RWPE1 (cell line): ENCODE data around the gene SERHL2.
A peak's percentile ranks its signal among the peaks of the same experiment; 100 is the strongest.
"Not testable (repeated sequence)": the region's sequence is repeated elsewhere in the genome, so short reads cannot be mapped to it uniquely, and the experiment has no call there.

ENCODE experiments used
- CTCF ChIA-PET: fragments of 350-600 bp; sonication (Branson Sonifier 250); formaldehyde crosslinking; extraction: SDS; loops from one replicate; lab custom pipeline; 2021; lab: Yijun Ruan, JAX
- POLR2A ChIA-PET: fragments of 400-600 bp; formaldehyde crosslinking; extraction: SDS; loops from one replicate; lab custom pipeline; 2020; ENCODE audit warnings: antibody characterized with exemption; ENCODE audit not compliant: low non-redundant PET; lab: Yijun Ruan, JAX
- DNase-seq: peaks from one replicate; pipeline ENCODE4 v3.0.0; 2012; ENCODE audit warnings: low spot score
- H3K27ac ChIP-seq: fragments of 450-650 bp; 2 replicates; pipeline ENCODE4 v1.5.1; 2017
- TF ChIP-seq, protein P1 (sequence below): fragments of 450-650 bp; conservative IDR thresholded peaks from 2 replicates; pipeline ENCODE4 v1.5.1; 2017; ENCODE audit warnings: low read depth, mild to moderate bottlenecking

The SERHL2 gene

DNA sequence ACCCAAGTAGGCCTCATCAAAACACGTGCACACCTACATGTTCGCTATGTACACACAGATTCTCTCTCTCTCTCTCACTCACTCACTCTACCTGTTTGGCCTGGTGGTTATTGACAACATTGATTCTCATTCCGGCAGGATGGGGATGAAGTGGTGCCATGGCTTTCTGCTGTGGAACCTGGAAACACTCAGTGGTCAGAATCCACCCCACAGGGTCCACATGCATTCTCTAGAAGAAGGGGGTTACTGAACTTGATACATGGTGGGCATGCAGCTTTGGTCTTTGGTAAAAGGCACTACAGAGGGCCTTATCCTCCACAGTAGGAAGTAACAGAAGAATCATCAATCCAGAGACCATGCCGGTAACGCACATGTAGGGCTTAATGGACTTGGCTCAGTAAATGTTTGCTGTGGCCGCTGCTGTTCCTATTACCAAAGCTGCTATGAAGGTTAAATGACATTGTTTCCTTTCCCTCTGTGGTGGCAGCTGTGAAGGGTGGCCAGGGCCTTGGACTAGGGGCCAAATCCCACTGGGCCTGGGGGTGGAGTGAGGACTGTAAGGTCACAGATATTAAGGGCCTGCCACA lies 48.2 kb downstream of the SERHL2 start:
- POLR2A ChIA-PET, result no interaction called here
- CTCF ChIA-PET, result no interaction called here
- no peak for DNase-seq
- TF ChIP-seq, protein P1, sequence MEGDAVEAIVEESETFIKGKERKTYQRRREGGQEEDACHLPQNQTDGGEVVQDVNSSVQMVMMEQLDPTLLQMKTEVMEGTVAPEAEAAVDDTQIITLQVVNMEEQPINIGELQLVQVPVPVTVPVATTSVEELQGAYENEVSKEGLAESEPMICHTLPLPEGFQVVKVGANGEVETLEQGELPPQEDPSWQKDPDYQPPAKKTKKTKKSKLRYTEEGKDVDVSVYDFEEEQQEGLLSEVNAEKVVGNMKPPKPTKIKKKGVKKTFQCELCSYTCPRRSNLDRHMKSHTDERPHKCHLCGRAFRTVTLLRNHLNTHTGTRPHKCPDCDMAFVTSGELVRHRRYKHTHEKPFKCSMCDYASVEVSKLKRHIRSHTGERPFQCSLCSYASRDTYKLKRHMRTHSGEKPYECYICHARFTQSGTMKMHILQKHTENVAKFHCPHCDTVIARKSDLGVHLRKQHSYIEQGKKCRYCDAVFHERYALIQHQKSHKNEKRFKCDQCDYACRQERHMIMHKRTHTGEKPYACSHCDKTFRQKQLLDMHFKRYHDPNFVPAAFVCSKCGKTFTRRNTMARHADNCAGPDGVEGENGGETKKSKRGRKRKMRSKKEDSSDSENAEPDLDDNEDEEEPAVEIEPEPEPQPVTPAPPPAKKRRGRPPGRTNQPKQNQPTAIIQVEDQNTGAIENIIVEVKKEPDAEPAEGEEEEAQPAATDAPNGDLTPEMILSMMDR, result no peak
- H3K27ac ChIP-seq, result no peak overlapping the region

DNA sequence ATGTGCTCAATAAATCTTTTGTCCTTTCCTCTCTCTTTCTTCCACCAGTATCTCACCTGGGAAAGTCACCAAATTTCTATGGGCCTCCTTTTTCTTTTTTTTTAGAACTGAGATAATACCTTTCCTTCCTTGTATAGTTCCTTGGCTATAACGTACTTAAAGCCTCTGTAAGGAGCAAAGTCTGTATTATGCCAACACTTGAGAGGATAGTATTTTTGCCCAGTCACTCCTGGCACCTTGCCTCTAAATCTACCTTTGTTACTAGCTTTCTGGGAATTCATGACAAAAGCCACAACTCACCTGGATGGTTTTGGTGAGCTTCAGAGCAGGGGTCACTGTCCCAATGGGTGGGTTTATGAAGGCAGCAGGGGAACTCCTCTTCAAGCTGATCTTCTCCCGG lies 48.7 kb downstream of the SERHL2 start:
- ChIA-PET POLR2A (no interaction called here), CTCF (no interaction called here)
- TF ChIP-seq, protein P1, result no peak
- DNase-seq, result no peak
- peak overlapping the region; percentile 37 for H3K27ac ChIP-seq

- TF ChIP-seq, protein P1, result no peak
- no peak overlapping the region for H3K27ac ChIP-seq
- ChIA-PET POLR2A (no interaction called here), CTCF (no interaction called here)
- no peak for DNase-seq
These were observed 49.7 kb downstream of the SERHL2 start for GRCh38 chr22:42603427-42603826.

DNA sequence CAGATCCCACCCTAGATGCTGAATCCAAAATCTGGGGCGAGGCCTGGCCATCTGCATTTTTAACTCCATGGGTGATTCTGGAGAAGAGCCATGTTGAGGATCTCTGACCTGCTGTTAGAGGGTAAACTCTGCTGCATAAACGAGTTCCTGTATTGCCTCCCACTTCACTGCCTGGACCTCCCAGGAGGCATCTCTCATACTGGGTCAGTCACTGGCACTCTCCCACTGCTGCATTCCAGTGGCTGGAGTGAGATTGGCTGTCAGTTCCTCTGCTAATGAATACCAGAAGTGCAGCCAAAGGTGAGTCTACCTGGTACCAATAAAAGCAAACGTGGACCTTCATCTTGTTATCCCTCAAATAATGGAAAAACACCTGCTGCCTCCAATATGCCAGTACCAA lies 50.6 kb downstream of the SERHL2 start:
- H3K27ac ChIP-seq, result peak overlapping the region; percentile 28; the same call in 1 of the 2 replicates
- ChIA-PET CTCF (no interaction called here), POLR2A (no interaction called here)
- DNase-seq, result no peak
- TF ChIP-seq, protein P1, result no peak

DNA sequence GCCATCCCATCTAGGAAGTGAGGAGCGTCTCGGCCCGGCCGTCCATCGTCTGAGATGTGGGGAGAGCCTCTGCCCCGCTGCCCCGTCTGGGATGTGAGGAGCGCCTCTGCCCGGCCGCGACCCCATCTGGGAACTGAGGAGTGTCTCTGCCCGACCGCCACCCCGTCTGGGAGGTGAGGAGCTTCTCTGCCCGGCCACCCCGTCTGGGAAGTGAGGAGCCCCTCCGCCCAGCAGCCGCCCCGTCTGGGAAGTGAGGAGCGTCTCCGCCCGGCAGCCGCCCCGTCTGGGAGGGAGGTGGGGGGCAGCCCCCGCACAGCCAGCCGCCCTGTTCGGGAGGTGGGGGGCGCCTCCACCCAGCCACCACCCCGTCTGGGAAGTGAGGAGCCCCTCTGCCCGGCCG lies 53.9 kb downstream of the SERHL2 start:
- H3K27ac ChIP-seq, POLR2A ChIA-PET: not testable (repeated sequence)

DNA sequence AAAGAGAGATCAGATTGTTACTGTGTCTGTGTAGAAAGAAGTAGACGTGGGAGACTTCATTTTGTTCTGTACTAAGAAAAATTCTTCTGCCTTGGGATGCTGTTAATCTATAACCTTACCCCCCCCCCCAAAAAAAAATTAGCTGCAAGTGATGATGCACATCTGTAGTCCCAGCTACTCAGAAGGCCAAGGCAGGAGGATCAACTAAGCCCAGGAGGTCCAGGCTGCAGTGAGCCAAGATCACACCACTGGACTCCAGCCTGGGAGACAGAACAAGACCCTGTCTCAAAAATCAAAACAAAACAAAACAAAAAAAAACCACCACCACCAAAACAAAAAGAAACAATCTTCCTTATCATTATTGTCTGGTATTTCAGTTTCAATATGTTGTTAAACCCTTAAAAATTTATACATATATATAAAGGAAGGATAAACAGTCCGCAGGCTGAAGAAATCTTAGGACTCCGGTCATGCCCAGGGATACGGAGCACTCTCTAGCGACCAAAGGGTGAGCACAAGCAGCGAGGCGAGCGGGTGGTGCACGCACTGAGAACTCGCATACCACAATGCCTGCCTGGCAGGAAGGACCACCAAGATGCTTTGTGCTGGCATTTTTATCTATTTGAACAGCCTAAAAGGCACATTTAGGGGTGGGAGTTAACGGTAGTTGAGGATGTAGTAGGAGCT lies 54.5 kb downstream of the SERHL2 start:
- peak overlapping the region; percentile 50 for H3K27ac ChIP-seq
- no peak for DNase-seq
- TF ChIP-seq, protein P1, result no peak
- POLR2A ChIA-PET, result no interaction called here
- CTCF ChIA-PET, result no interaction called here

More for the DNA sequence above, 53.9 kb downstream of the SERHL2 start:
- DNase-seq, CTCF ChIA-PET: not testable (repeated sequence)

DNA sequence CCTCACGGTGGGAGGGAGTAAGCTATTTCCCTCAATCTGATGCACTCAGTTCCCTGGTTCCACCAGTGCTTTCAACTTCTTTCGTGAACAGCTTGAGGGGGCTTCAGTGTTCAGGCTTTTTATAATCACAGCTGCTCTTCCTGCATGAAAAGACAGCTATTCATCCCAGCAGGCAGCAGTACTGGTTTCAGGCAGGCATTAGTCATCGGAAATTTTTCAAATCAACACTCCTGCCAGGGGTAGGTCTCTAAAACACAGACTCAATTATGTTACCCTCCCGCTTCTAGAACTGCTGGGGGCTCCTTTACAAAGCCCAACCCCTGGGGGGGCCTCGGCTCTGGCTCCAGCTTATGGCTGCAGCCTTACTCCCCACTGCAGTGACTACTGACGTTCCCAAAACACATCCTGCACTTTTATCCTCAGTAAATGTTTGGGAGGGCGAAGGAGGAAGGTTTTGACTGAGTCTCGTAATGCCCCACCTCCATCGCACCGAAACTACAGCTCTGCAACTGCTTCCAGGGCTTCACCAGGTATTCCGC lies 55.1 kb downstream of the SERHL2 start:
- TF ChIP-seq, protein P1, result no peak
- POLR2A ChIA-PET, result no interaction called here
- no peak for DNase-seq
- CTCF ChIA-PET, result interaction anchor here (0.7 kb wide), 1 partner anchor 867 kb away, joined by 3 read pairs; no protein-coding TSS in a partner anchor
- H3K27ac ChIP-seq, result peak overlapping the region; percentile 50
